GM12801 (cell line): ENCODE measurements around the gene ARHGAP40.

Source experiments
- CTCF ChIP-seq: IDR thresholded peaks from one replicate; pipeline ENCODE4 v1.5.1; 2011; ENCODE audit warnings: control low read depth; ENCODE audit not compliant: insufficient read length; ENCODE audit errors: extremely low read depth

Gene ARHGAP40

GRCh38 chr20:38581830-38582358, 19.7 kb upstream of the ARHGAP40 start:
- no peak for TF ChIP-seq CTCF

GRCh38 chr20:38583306-38583705, 18.3 kb upstream of the ARHGAP40 start:
- no peak for TF ChIP-seq CTCF

GRCh38 chr20:38584099-38584763, 17.4 kb upstream of the ARHGAP40 start:
- TF ChIP-seq CTCF = no peak

GRCh38 chr20:38585404-38586180, 16.0 kb upstream of the ARHGAP40 start:
- no peak for TF ChIP-seq CTCF

GRCh38 chr20:38586181-38586525, 15.5 kb upstream of the ARHGAP40 start:
- no peak for TF ChIP-seq CTCF

- no peak for TF ChIP-seq CTCF
Observed at GRCh38 chr20:38588303-38588702, 13.3 kb upstream of the ARHGAP40 start.

- TF ChIP-seq CTCF = no peak
Observed at GRCh38 chr20:38589351-38589750, 12.3 kb upstream of the ARHGAP40 start.
